ENCODE measurements around the gene C2orf42.

GRCh38 chr2:70116936-70117552 lies 73.8 kb downstream of the C2orf42 start:
- TF ChIP-seq CTCF (IDR thresholded peaks at IDR 0.05 in 2 of 3, conservative IDR thresholded peaks at IDR 0.05 in 1 of 3; ENCODE audit: borderline replicate concordance in 1 of 3, insufficient read depth in 1 of 3, low read depth in 2 of 3, low read length in 2 of 3) (no peak), POLR2A (IDR thresholded peaks at IDR 0.05; ENCODE audit: borderline replicate concordance, extremely low read depth, insufficient read depth, insufficient read length) (no peak), RAD21 (IDR thresholded peaks at IDR 0.05; ENCODE audit: low read depth) (no peak), EZH2 (IDR thresholded peaks at IDR 0.05) (no peak), EZH2phosphoT487 (IDR thresholded peaks at IDR 0.05; ENCODE audit: borderline replicate concordance) (no peak), YY1 (IDR thresholded peaks at IDR 0.05; ENCODE audit: extremely low read depth, insufficient replicate concordance, low read depth, low read length) (no peak), POLR2AphosphoS5 (IDR thresholded peaks at IDR 0.05; ENCODE audit: low read depth, low read length) (no peak), ZNF274 (IDR thresholded peaks at IDR 0.05; ENCODE audit: low read depth, low read length) (no peak), MAX (IDR thresholded peaks at IDR 0.05) (no peak), ZFX (IDR thresholded peaks at IDR 0.05) (no peak), SIN3A (IDR thresholded peaks at IDR 0.05; ENCODE audit: low read depth) (no peak)
